Measurements from ENCODE around the gene TRPV2. TPM values are rescaled to one million over a fixed set of nuclear protein-coding genes. Genes with fewer than 3 reads are reported as not detected.

The TRPV2 gene
- total and polyA plus RNA-seq, 4 donors = 2.9 to 9.3 (median 4.6) TPM

GRCh38 chr17:16417399-16417798 lies 2.0 kb downstream of the TRPV2 start:
- Histone ChIP-seq H3K4me1 (ENCODE audit: control insufficient read depth in 4 of 4, insufficient read depth in 4 of 4, low read length in 3 of 4) (no peaks in the 10 kb centered on the region), H3K27me3 (ENCODE audit: control insufficient read depth in 4 of 4, insufficient read depth in 4 of 4, low read length in 3 of 4) (no peaks in the 10 kb centered on the region), H3K4me3 (ENCODE audit: low read depth in 1 of 3, low read length in 3 of 3) (no peak overlapping the region), H3K27ac (ENCODE audit: low read depth in 1 of 2, low read length in 2 of 2) (no peak overlapping the region), H3K36me3 (ENCODE audit: control insufficient read depth in 4 of 4, insufficient read depth in 3 of 4, low read depth in 1 of 4, low read length in 3 of 4) (no peaks in the 10 kb centered on the region), H3K9ac (ENCODE audit: low read depth in 1 of 2, low read length in 2 of 2) (no peak overlapping the region), H3K9me3 (ENCODE audit: control insufficient read depth in 4 of 4, low read length in 3 of 4) (no peaks in the 10 kb centered on the region)
- TF ChIP-seq ATF3 (IDR thresholded peaks at IDR 0.05) (no peak), FOXA2 (IDR thresholded peaks at IDR 0.05) (no peak), NR2F2 (IDR thresholded peaks at IDR 0.05) (no peak), RAD21 (IDR thresholded peaks at IDR 0.05) (no peak), FOXA1 (IDR thresholded peaks at IDR 0.05) (no peak), YY1 (IDR thresholded peaks at IDR 0.05) (no peak), ZBTB33 (IDR thresholded peaks at IDR 0.05) (no peak)
- TF ChIP-seq, protein P1, sequence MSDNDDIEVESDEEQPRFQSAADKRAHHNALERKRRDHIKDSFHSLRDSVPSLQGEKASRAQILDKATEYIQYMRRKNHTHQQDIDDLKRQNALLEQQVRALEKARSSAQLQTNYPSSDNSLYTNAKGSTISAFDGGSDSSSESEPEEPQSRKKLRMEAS (IDR thresholded peaks at IDR 0.05) = no peak
- TF ChIP-seq, protein P2, sequence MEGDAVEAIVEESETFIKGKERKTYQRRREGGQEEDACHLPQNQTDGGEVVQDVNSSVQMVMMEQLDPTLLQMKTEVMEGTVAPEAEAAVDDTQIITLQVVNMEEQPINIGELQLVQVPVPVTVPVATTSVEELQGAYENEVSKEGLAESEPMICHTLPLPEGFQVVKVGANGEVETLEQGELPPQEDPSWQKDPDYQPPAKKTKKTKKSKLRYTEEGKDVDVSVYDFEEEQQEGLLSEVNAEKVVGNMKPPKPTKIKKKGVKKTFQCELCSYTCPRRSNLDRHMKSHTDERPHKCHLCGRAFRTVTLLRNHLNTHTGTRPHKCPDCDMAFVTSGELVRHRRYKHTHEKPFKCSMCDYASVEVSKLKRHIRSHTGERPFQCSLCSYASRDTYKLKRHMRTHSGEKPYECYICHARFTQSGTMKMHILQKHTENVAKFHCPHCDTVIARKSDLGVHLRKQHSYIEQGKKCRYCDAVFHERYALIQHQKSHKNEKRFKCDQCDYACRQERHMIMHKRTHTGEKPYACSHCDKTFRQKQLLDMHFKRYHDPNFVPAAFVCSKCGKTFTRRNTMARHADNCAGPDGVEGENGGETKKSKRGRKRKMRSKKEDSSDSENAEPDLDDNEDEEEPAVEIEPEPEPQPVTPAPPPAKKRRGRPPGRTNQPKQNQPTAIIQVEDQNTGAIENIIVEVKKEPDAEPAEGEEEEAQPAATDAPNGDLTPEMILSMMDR (IDR thresholded peaks at IDR 0.05; ENCODE audit: low read depth, low read length, missing input control) = no peak
- DNase-seq (ENCODE audit: low spot score) = no peak
- 93% methylated on average over 7 of the region's 7 CpGs for WGBS

GRCh38 chr17:16417896-16418684 lies 2.7 kb downstream of the TRPV2 start:
- peaks cover 0 to under 1% (median 0%) of the 10 kb centered on the region in 4 donors for H3K36me3 ChIP-seq (ENCODE audit: control insufficient read depth in 4 of 4, insufficient read depth in 3 of 4, low read depth in 1 of 4, low read length in 3 of 4)
- 83% methylated on average over 7 of the region's 7 CpGs for WGBS

More at GRCh38 chr17:16417896-16418684, 2.7 kb downstream of the TRPV2 start:
- H3K27me3 ChIP-seq (ENCODE audit: control insufficient read depth in 4 of 4, insufficient read depth in 4 of 4, low read length in 3 of 4) = no peaks in the 10 kb centered on the region
- no peak overlapping the region for H3K27ac ChIP-seq (ENCODE audit: low read depth in 1 of 2, low read length in 2 of 2)
- H3K9ac ChIP-seq (ENCODE audit: low read depth in 1 of 2, low read length in 2 of 2) = no peak overlapping the region
- no peaks in the 10 kb centered on the region for H3K4me1 ChIP-seq (ENCODE audit: control insufficient read depth in 4 of 4, insufficient read depth in 4 of 4, low read length in 3 of 4)
- no peak overlapping the region for H3K4me3 ChIP-seq (ENCODE audit: low read depth in 1 of 3, low read length in 3 of 3)
- TF ChIP-seq GABPA (IDR thresholded peaks at IDR 0.05 in 1 of 2, conservative IDR thresholded peaks at IDR 0.05 in 1 of 2) (no peak), EGR1 (IDR thresholded peaks at IDR 0.05; ENCODE audit: low read depth in 2 of 2) (no peak), REST (IDR thresholded peaks at IDR 0.05) (no peak), HNF4G (IDR thresholded peaks at IDR 0.05) (no peak), ATF3 (IDR thresholded peaks at IDR 0.05) (no peak), YY1 (IDR thresholded peaks at IDR 0.05) (no peak), TAF1 (conservative IDR thresholded peaks at IDR 0.05) (no peak), ZBTB33 (IDR thresholded peaks at IDR 0.05) (no peak), FOXA1 (IDR thresholded peaks at IDR 0.05) (no peak), SP1 (IDR thresholded peaks at IDR 0.05) (no peak)
- TF ChIP-seq, protein P1 (IDR thresholded peaks at IDR 0.05) = no peak
- TF ChIP-seq, protein P2 (IDR thresholded peaks at IDR 0.05; ENCODE audit: low read depth, low read length, missing input control) = no peak
- no peaks in the 10 kb centered on the region for H3K9me3 ChIP-seq (ENCODE audit: control insufficient read depth in 4 of 4, low read length in 3 of 4)
- DNase-seq (ENCODE audit: low spot score) = no peak
